GM15510 (cell line): ENCODE data around the gene PEMT.

Source experiments
- POLR2A ChIP-seq: IDR thresholded peaks from 3 replicates; pipeline ENCODE4 v1.6.1; 2011; ENCODE audit warnings: borderline replicate concordance; ENCODE audit not compliant: insufficient read length; ENCODE audit errors: extremely low read depth

The PEMT gene

DNA sequence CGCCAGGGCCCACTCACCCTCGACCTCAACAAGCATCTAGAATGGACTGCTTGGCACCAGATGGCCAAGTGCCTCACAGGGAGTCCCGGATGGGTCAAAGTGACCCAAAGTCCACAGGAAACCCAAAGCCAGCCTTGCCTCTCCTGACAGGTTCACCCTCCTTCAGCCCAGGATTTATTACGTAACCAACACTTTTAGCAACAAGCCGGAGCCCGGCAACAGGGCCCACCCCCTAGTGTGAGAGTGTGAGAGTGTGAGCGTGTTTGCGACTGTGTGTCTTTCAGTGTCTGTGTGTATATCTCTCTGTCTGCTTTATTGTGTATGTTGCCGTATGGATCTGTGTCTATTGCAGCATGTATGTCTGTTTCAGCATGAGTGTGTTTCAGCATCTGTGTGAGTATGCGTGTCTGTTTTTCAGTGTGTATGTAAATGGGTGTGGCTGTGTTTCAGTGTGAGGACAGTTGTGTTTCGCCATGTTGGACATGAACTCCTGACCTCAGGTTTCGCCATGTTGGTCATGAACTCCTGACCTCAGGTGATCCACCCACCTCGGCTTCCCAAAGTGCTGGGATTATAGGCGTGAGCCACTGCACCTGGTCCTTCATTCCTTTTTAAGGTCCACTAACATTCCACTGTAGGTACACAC is 13.7 kb upstream of the PEMT start:
- TF ChIP-seq POLR2A: no peak

DNA sequence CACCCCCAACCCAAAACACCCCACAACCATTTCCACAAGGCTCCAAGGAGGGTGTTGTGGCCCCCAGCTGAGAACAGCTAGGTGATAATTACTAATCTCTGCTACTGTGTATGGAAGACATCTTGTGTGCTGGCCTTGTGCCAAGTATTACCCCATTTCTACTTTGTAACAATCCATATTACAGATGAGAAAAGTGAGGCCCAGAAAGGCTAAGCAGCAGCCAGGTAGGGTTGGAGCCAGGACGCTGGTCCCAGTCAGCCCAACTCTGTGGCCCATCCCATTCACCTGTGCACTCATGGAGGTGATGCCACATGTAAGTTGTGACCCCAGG is 12.4 kb upstream of the PEMT start:
- no peak for TF ChIP-seq POLR2A

DNA sequence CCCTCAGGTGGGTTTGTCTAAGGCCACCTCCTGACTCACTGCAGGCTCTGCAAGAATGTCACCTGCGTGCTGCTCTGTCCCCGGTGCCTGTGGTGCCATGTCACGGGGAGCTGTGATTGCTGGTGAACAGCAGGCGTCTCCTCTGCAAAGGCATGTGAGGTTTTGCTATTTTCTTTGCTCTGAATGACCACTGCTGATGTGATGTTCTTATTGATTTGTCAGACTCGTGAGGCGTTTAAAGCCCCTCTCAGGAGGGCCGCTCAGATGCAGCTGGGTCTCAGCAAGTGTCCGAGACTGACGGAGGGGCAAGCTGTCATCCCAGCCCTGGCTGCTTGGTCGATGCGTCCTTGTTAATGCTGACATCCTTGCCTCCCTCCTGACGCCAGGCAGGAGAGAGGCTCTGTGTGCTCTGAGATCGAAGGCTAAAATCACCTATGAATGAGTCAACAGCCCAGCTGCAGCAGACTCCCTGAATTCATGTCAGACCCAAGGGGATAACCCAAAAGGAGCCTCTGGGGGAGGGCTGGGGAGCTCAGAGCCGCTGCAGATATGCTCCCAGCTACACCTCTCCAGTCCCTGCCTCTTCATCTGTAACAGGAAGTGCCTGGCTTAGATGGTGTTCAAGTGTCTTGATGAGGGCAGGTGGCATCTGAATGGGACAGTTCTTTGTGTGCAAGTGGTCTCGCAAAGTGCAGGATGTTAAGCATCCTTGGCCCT is 11.8 kb upstream of the PEMT start:
- TF ChIP-seq POLR2A: no peak

DNA sequence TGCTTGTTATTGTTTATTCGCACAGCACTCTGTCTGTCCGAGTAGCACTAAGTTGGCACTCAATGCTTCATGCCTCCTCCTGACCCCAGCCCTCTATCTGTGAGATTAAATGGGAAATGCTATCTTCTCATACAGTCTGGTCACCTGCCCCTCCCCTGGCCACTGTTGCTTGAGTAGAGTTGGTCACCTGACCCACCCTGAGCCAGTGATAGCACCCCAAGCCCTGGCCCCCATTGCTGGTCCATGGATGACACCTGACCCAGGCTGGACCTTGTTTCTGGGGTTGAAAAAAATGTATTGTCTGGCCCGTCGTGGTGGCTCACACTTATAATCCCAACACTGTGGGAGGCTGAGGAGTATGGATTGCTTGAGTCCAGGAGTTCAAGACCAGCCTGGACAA is 8.5 kb upstream of the PEMT start:
- no peak for TF ChIP-seq POLR2A

DNA sequence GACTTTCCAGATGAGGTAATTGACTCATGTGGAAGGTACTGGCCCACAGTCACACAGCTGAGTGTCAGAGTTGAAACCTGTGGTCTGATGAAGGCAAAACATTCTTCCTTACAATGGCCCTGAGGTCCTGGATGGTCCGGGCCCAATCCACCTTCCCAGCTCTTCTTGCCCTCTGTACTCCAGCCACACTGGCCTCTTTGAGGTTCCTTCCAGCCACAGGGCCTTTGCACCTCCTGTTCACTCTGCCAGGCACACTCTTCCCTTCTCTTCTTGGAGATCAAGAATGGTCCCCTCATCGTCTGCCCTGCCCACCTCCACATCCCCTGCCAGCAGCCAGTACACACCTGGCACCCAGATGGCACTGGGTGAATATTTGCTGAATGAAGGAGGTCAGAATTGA is 6.5 kb upstream of the PEMT start:
- no peak for TF ChIP-seq POLR2A

DNA sequence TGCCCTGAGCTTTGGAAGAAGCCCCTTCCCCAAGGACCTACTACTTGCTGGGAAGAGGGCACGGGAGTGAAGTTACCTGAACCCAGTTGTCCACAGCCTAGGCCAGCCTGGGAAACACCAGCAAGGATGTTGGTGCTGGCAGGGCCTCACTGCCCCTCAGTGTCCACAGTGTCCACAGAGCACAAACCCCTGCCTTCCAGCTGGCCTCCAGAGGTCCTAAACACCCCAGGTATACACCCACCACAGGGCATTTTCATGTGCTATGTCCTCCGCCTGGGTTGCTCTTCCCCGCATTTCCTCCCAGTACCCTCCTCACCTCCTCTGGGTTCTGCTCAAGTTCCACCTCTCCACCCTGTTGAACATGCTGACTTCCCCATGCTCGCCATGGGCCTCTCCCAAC is 4.2 kb upstream of the PEMT start:
- TF ChIP-seq POLR2A: no peak

DNA sequence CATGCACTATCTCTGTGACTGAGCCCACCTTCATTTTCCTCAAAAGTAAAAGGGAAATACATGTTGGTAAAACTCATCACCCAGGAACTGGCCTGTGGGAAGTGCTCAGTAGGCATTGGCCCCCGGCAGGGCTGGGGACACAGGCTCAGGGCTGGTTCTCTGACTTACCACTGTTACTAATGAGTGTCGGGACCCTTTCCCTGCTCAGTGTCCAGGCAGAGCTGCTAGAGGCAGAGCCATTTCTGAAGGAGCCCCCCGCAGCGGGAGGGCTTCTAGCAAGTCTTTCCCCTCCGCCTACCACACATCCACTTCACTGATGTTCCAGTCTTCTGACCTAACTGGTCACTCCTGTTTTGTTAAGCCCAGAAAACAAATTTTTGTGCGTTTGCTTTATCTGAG is 1.7 kb upstream of the PEMT start:
- no peak for TF ChIP-seq POLR2A

DNA sequence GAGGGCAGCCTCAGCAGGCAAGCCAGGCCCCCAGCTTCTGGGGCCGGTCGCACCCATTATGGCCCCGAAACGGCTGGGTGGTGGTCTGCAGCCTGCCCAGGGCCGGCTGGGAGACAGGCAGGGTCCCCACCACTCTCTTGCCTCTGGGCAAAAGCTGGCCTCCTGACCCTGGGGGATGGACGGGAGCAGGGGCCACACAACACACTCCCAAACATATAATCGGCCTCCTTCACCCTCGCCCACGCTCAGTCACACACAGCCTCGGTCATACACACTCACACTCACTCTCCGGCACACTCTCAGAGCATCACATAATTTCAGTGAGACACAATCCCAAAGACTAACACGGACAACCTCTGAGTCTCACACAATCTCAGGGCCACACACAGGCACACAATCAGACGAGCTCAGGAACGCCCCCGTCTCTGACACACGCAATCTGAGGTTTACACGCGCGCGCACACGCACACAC is 589 bp downstream of the PEMT start:
- TF ChIP-seq POLR2A: peak; percentile 34

DNA sequence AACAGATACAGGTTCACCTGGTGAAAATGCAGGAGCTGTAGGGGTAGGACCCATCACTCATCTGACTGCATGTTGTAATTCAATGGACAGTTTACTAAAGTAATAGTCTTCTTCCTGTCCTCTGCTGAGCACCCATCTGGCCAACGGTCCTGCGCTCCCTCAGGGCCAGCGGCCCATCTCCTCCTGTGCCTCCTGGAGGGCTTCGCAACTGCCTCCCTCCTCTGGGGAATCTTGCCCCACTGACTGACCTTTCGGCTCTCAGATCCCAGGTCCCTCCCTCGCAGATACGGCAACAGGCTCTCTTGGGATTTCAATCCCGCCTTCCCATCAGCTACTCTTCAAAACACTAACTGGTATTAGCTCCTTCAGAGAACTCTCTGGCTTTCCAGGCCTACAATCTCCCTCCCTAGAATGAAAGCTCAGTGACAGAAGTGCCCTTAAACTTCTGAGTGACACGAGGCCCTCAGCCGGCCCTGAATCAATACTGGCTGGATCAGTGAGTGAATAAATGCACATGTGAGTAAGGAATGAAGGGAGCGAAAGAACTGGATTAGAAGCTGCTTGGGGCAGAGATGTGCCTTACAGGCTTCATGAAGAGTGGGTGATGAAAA is 1.3 kb downstream of the PEMT start:
- no peak for TF ChIP-seq POLR2A

DNA sequence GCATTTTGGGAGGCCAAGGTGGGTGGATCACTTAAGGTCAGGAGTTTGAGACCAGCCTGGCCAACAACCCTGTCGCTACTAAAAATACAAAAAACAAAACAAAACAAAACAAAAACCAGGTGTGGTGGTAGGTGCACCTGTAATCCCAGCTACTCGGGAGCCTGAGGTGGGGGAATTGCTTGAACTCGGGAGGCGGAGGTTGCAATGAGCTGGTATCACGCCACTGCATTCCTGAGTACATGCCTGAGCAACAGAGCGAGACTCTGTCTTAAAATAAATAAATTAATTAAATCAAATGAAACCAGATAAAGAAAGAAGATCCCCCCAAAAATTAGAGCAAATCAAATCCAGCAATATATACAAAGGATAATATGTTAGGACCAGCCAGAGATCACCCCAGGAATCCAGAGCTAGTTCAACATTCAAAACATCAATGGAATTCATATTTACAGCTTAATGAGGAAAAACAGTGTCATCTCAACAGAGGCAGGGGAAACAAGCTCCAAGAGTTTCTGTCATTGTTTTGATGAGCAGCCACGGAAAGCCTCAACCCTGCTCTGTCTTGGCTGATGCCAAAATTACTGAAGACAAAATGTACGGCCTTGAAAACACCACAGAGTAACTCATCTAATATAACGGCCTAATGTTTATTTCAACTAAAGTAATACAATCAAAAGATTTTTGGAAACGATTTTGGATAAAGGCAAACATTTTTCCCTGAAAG is 3.7 kb downstream of the PEMT start:
- TF ChIP-seq POLR2A: no peak

DNA sequence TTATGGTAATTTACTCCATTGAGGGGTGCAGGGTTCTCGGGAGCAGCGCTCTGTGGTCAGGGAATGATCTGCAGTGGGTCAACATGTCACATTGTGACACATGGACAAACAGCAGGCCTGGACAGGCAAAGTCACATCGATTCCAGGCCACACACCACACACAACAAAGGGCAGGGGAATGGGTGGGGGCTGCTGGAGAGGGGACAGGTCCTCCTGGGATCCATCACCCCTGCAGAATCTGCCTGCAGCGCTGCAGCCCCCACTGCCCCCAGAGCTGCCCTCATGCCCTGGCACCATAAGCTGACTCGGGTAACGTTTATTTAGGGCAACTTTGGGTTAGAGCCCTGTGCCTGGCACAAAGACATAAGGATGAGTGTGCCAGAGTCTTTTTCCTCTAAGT is 9.1 kb downstream of the PEMT start:
- no peak for TF ChIP-seq POLR2A

DNA sequence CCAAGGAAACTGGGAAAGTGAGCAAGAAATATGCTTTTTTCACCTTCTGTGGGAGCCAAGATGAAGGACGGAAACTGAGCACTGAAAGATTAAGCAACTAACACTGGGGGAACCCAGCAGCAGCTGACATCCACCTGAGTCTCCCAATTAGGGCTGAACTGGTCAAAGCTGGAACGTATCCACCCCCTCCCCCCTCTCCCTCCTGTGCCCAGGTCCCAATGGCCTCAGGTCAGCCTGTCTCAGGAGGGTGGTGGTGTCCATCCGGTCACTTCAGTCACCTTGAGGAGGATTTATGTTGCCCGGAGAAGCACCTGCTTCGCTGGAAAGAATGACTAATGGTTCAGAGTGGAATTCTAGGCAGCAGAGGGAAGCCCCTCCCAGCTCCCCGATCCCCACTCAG is 10.0 kb downstream of the PEMT start:
- no peak for TF ChIP-seq POLR2A

DNA sequence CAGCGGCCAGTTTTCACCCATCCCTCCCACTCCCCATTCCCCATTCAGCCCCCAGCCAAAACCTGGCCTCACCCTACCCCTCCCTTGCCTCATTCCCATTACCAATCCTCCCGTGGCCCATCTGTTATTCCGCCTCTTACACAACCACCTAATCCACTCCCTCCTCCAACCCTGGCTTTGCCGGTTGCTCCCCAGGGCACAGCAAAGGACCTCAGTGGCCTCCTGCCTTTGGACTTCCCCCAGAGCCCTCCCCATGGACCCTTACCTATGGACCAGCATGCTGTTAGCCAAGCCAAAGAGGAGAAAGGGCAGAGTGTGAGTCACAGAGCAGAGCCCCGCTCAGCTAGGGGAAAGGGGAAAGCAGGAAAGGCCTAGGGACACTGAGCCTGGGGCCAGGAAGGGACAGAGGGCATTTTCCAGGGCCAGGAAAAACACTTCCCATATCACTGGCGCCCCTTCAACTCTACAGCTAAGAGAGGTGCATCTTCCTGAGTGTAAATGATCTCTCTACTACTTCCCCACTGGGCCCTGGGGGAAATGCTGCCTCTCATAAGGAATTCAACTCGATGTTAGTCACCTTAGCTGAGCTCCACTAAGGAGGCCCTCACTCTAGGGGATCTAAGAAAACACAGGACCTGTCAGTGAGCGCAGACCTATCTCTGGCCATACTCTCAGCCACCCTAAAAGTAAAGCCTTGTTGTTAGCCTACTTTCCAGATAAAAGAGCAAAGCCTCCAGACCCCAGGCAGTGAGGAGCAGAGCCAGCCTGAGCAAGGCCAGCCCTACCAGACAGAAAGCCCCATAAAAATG is 10.6 kb downstream of the PEMT start:
- TF ChIP-seq POLR2A: no peak

DNA sequence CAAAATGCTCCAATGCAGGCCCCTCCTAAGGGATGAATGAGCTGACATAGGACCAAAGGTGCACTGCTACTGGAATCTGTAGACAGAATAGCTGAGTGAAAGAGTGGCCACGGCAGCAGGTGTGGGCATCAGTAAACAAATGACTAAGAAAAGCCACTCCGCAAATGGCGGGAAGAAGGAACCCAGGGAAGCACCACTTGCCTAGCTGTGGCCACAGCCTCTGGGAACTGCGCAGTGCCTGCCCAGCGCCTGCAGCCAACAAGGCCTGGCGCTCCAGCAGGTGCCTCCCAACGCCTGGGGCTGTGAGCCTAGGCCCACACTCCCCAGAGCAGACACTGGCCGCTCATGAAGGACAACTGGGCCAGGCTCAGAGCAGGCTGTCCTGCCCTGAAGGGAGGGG is 11.8 kb downstream of the PEMT start:
- no peak for TF ChIP-seq POLR2A

DNA sequence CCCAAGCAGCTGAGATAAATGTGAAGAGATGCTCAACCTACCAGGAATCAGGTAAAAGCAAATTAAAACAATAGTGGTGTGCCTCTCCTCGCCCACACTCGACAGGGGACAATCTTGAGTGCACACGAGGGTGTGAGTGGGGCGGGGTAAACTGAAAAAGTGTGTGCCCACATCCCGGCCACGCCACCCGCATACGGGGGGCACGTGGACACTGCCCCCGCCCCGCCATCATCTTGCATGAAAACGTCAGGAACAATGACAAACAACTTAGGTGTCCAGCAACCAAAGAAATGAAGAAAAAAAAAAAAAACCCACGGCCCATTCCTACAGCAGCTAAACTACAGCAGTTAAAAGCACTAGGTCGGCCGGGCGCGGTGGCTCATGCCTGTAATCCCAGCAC is 14.1 kb downstream of the PEMT start:
- TF ChIP-seq POLR2A: no peak
